Testis (tissue), 3 donors: ENCODE results near the gene CCDC158. TPM values are rescaled to one million over a fixed set of nuclear protein-coding genes. Genes with fewer than 3 reads are reported as not detected.

ENCODE experiments used
- DNase-seq: peaks from one replicate; pipeline ENCODE4 v3.0.0-alpha.2; 2019
- H3K27ac ChIP-seq, 2 donors: fragments of 200-600 bp; sonication (generic); one replicate each; pipeline ENCODE4 v1.5.1; 2019
- H3K27me3 ChIP-seq: fragments of 200-600 bp; sonication (generic); one replicate; pipeline ENCODE4 v1.5.1; 2019
- H3K36me3 ChIP-seq: fragments of 200-600 bp; sonication (generic); one replicate; pipeline ENCODE4 v1.5.1; 2017; ENCODE audit warnings: low read depth; ENCODE audit errors: missing control alignments
- H3K4me1 ChIP-seq: fragments of 200-600 bp; sonication (generic); one replicate; pipeline ENCODE4 v1.5.1; 2019
- H3K4me3 ChIP-seq, 2 donors: fragments of 200-600 bp; sonication (generic); one replicate each; pipeline ENCODE4 v1.5.1; 2017 to 2019
- H3K9me3 ChIP-seq: fragments of 200-600 bp; sonication (generic); one replicate; pipeline ENCODE4 v1.5.1; 2017
- POLR2A ChIP-seq: fragments of 450-650 bp; IDR thresholded peaks from one replicate; pipeline ENCODE4 v1.6.1; 2017; ENCODE audit warnings: antibody characterized with exemption, mild to moderate bottlenecking, moderate library complexity
- WGBS, 2 donors: methylation state at CpG; one replicate each; pipeline ENCODE4 v1.1.5; 2018; 5-methylcytosine and 5-hydroxymethylcytosine counted together
- intact Hi-C: fragments of 100-400 bp; cut with DNase I; formaldehyde crosslinking; loops from one replicate; pipeline ENCODE4 v1.15.1; 2023; ENCODE audit warnings: low total_unique reads
- polyA plus RNA-seq: library from polyadenylated mRNA; stranded (reverse); fragments of 350-450 nt; fragmentation: Illumina TruSeq; extraction: RNeasy Lipid Tissue Mini Kit (QIAGEN cat#74804); gene quantifications from one replicate; pipeline ENCODE4 v1.2.3, GENCODE V29; 2014; ENCODE audit warnings: low read depth, low replicate concordance; ENCODE audit not compliant: insufficient read depth
- total RNA-seq, 2 donors: library from RNA; depleted of rRNA; stranded (reverse); fragments of >200 nt; gene quantifications; one replicate each; pipeline ENCODE4 v1.2.3, GENCODE V29; 2016
- TF ChIP-seq, protein P1 (sequence below), 3 experiments: fragments of 450-650 bp in 2 of 3; fragments of 200-600 bp in 1 of 3; sonication (generic) in 1 of 3; IDR thresholded peaks; one replicate each; pipeline ENCODE4 v1.5.1; 2016 to 2019; ENCODE audit warnings: antibody characterized with exemption in 3 of 3, mild to moderate bottlenecking in 2 of 3, moderate library complexity in 1 of 3

Gene CCDC158
- total and polyA plus RNA-seq, 3 donors from 2014 or later, result 20.0 to 51.9 (median 39.2) TPM

GRCh38 chr4:76357981-76358380 lies 63.0 kb downstream of the CCDC158 start:
- Histone ChIP-seq H3K4me3 (no peak overlapping the region), H3K27ac (no peak overlapping the region), H3K9me3 (no peaks in the 10 kb centered on the region), H3K27me3 (no peaks in the 10 kb centered on the region), H3K36me3 (no peaks in the 10 kb centered on the region), H3K4me1 (no peaks in the 10 kb centered on the region)
- WGBS, 2 donors, result 76 to 84% methylated on average over 2 of the region's 2 CpGs
- DNase-seq, result no peak
- intact Hi-C loops, result no loop called here
- TF ChIP-seq POLR2A, result no peak
- TF ChIP-seq, protein P1, sequence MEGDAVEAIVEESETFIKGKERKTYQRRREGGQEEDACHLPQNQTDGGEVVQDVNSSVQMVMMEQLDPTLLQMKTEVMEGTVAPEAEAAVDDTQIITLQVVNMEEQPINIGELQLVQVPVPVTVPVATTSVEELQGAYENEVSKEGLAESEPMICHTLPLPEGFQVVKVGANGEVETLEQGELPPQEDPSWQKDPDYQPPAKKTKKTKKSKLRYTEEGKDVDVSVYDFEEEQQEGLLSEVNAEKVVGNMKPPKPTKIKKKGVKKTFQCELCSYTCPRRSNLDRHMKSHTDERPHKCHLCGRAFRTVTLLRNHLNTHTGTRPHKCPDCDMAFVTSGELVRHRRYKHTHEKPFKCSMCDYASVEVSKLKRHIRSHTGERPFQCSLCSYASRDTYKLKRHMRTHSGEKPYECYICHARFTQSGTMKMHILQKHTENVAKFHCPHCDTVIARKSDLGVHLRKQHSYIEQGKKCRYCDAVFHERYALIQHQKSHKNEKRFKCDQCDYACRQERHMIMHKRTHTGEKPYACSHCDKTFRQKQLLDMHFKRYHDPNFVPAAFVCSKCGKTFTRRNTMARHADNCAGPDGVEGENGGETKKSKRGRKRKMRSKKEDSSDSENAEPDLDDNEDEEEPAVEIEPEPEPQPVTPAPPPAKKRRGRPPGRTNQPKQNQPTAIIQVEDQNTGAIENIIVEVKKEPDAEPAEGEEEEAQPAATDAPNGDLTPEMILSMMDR (IDR thresholded peaks at IDR 0.05), result no peak

DNA sequence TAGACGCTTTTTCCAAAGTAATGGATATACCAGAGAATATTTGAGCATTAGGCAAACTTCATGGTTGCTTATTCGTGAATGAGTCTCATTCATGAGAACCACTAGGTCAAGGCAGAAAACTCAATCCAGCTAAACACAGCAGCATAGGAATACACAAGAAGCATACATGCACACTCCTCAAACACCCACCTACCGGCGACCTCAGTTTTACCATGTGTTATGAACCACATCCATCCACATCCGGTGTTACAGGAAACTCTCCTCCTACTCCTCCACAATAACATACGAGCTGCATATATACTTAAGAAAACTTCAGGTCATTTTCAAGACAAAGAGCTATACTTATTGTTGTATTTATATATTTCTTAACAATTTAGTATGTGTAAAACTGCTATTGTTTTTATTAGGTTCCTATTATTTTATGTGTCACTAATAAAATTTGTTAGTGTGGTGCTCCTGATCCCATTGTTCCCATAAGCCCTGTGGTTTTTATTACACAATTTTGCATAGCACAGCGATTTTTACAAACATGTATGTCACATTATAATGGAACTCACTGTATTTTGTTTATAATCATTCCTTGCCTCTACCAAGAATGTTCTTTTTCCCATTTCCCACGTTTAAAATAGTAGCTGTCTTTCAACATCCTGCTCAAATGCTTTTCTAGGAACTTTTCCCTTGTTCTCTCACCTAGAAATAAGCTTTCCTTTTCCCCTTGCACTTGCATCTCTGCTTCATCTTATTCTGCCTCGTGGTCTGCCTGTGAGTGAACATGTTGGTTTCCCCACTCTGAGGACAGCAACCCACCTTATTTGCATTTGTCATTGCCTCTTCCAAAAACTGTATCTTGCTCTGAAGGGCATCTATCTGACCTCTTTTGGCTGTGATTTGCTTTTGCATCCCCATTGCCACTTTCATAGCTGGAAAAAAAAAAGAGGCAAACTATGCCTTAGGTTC lies 66.1 kb downstream of the CCDC158 start:
- WGBS, 2 donors, result 78 to 80% methylated on average over 9 of the region's 9 CpGs
- H3K4me1 ChIP-seq, result no peaks in the 10 kb centered on the region
- no peak for DNase-seq
- no peaks in the 10 kb centered on the region for H3K36me3 ChIP-seq
- no peak overlapping the region for H3K27ac ChIP-seq
- H3K27me3 ChIP-seq, result no peaks in the 10 kb centered on the region
- no peaks in the 10 kb centered on the region for H3K9me3 ChIP-seq
- intact Hi-C loops, result no loop called here
- TF ChIP-seq, protein P1 (IDR thresholded peaks at IDR 0.05), result no peak
- TF ChIP-seq POLR2A, result no peak
- H3K4me3 ChIP-seq, result no peak overlapping the region

- Histone ChIP-seq H3K9me3 (no peaks in the 10 kb centered on the region), H3K36me3 (no peaks in the 10 kb centered on the region), H3K4me1 (no peaks in the 10 kb centered on the region), H3K27me3 (no peaks in the 10 kb centered on the region), H3K4me3 (no peak overlapping the region), H3K27ac (no peak overlapping the region)
- 80 to 83% methylated on average over 2 of the region's 2 CpGs for WGBS, 2 donors
- DNase-seq, result no peak
- TF ChIP-seq POLR2A, result no peak
- TF ChIP-seq, protein P1 (IDR thresholded peaks at IDR 0.05), result no peak
- intact Hi-C loops, result no loop called here
Measured at GRCh38 chr4:76342803-76343202, 78.1 kb downstream of the CCDC158 start.

GRCh38 chr4:76342191-76342590 lies 78.8 kb downstream of the CCDC158 start:
- no peak overlapping the region for H3K27ac ChIP-seq
- 86 to 95% methylated on average over 1 of the region's 1 CpG for WGBS, 2 donors

More at GRCh38 chr4:76342191-76342590, 78.8 kb downstream of the CCDC158 start:
- intact Hi-C loops, result no loop called here
- no peaks in the 10 kb centered on the region for H3K4me1 ChIP-seq
- no peak overlapping the region for H3K4me3 ChIP-seq
- no peak for DNase-seq
- no peaks in the 10 kb centered on the region for H3K9me3 ChIP-seq
- H3K36me3 ChIP-seq, result no peaks in the 10 kb centered on the region
- TF ChIP-seq, protein P1 (IDR thresholded peaks at IDR 0.05), result no peak
- TF ChIP-seq POLR2A, result no peak
- H3K27me3 ChIP-seq, result no peaks in the 10 kb centered on the region
